Upper lobe of left lung (tissue), 6 donors: ENCODE results near the gene ILF2. TPM values are rescaled to one million over a fixed set of nuclear protein-coding genes. Genes with fewer than 3 reads are reported as not detected.

ENCODE experiments used
- ATAC-seq, 2 donors: fragments of 200-7000 bp; cut with Tn5 transposase; one replicate each; pipeline ENCODE4 v1.9.1; 2022; ENCODE audit warnings: mild to moderate bottlenecking in 2 of 2, moderate library complexity in 2 of 2; ENCODE audit not compliant: low FRiP score in 2 of 2
- DNase-seq, 2 donors: peaks; one replicate each; pipeline ENCODE4 v3.0.0-alpha.2; 2019 to 2020
- H3K27ac ChIP-seq, 4 donors: fragments of 200-600 bp; sonication (generic); one replicate each; pipeline ENCODE4 v1.5.1; 2016 to 2019
- H3K27me3 ChIP-seq, 4 donors: fragments of 200-600 bp; sonication (generic); one replicate each; pipeline ENCODE4 v1.5.1; 2017 to 2019
- H3K36me3 ChIP-seq, 4 donors: fragments of 200-600 bp; sonication (generic); one replicate each; pipeline ENCODE4 v1.5.1; 2016 to 2019
- H3K4me1 ChIP-seq, 4 donors: fragments of 200-600 bp; sonication (generic); one replicate each; pipeline ENCODE4 v1.5.1; 2018 to 2019
- H3K4me3 ChIP-seq, 4 donors: fragments of 200-600 bp; sonication (generic); one replicate each; pipeline ENCODE4 v1.5.1; 2017 to 2019; ENCODE audit warnings: mild to moderate bottlenecking in 2 of 4, moderate library complexity in 1 of 4
- H3K9me3 ChIP-seq, 4 donors: fragments of 200-600 bp; sonication (generic); one replicate each; pipeline ENCODE4 v1.5.1; 2018 to 2019
- CTCF ChIP-seq, 6 experiments: fragments of 450-650 bp in 4 of 6; fragments of 200-600 bp in 2 of 6; sonication (generic) in 2 of 6; IDR thresholded peaks; one replicate each; pipeline ENCODE4 v1.5.1; 2016 to 2019; ENCODE audit warnings: antibody characterized with exemption in 6 of 6
- EP300 ChIP-seq, 4 donors: sonication (generic); formaldehyde crosslinking; IDR thresholded peaks; one replicate each; pipeline ENCODE4 v1.5.1; 2017; ENCODE audit warnings: antibody characterized with exemption in 4 of 4, control low read depth in 2 of 4
- POLR2A ChIP-seq, 4 donors: fragments of 450-650 bp; IDR thresholded peaks; one replicate each; pipeline ENCODE4 v1.5.1; 2016 to 2017; ENCODE audit warnings: antibody characterized with exemption in 4 of 4, mild to moderate bottlenecking in 2 of 4
- POLR2AphosphoS5 ChIP-seq, 2 donors: sonication (generic); formaldehyde crosslinking; IDR thresholded peaks; one replicate each; pipeline ENCODE4 v1.5.1; 2017; ENCODE audit warnings: antibody characterized with exemption in 2 of 2
- WGBS, 2 donors: methylation state at CpG; one replicate each; pipeline ENCODE4 v1.1.5; 2017 to 2018; 5-methylcytosine and 5-hydroxymethylcytosine counted together
- total RNA-seq, 6 donors: library from RNA; depleted of rRNA in 4 of 6; stranded (reverse); fragments of >200 nt in 4 of 6; gene quantifications; one replicate each; pipeline versions ENCODE4 v1.1.0 to v1.2.1, GENCODE V29; 2016 to 2021
- donor health status: DM: no; HTN: no; CAD: no; lungs with moderate emphysema.
- donor health status: DM: no; HTN: yes; CAD: no; lungs with severe emphysema.

The ILF2 gene
- total RNA-seq, 6 donors from 2014 or later, result 21.0 to 120 (median 75.8) TPM

GRCh38 chr1:153626477-153626903 is 44.3 kb downstream of the ILF2 start:
- DNase-seq (no peak), ATAC-seq (no peak)
- no peaks in the 10 kb centered on the region for H3K9me3 ChIP-seq
- no peak for TF ChIP-seq POLR2AphosphoS5 (IDR thresholded peaks at IDR 0.05)
- no peak for TF ChIP-seq CTCF (IDR thresholded peaks at IDR 0.05)
- no peak for TF ChIP-seq EP300 (IDR thresholded peaks at IDR 0.05)
- no peak for TF ChIP-seq POLR2A (IDR thresholded peaks at IDR 0.05)
- H3K36me3 ChIP-seq, result peaks cover 0 to 9% (median 1%) of the 10 kb centered on the region in 4 donors
- H3K27ac ChIP-seq, result peak overlapping the region; percentile 86 to 95 (median 95)
- peak overlapping the region; percentile 24 to 66 (median 46) for H3K4me3 ChIP-seq
- H3K4me1 ChIP-seq, result peaks cover 38 to 69% (median 47%) of the 10 kb centered on the region in 4 donors
- H3K27me3 ChIP-seq, result no peaks in the 10 kb centered on the region
- WGBS, 2 donors, result 37 to 66% methylated on average over 3 of the region's 3 CpGs

- Histone ChIP-seq H3K27ac (peak overlapping the region in 3 of 4 donors; percentile 8 to 95 (median 95)), H3K27me3 (no peaks in the 10 kb centered on the region), H3K9me3 (no peaks in the 10 kb centered on the region), H3K36me3 (peaks cover 0 to 9% (median 2%) of the 10 kb centered on the region in 4 donors), H3K4me3 (peak overlapping the region in 1 of 4 donors; percentile 52), H3K4me1 (peaks cover 33 to 63% (median 45%) of the 10 kb centered on the region in 4 donors)
- no peak for TF ChIP-seq CTCF (IDR thresholded peaks at IDR 0.05)
- TF ChIP-seq EP300 (IDR thresholded peaks at IDR 0.05), result no peak
- TF ChIP-seq POLR2AphosphoS5 (IDR thresholded peaks at IDR 0.05), result no peak
- no peak for TF ChIP-seq POLR2A (IDR thresholded peaks at IDR 0.05)
- no peak for DNase-seq
- 84 to 88% methylated on average over 10 of the region's 10 CpGs for whole genome bisulfite sequencing, 2 donors
- ATAC-seq, result no peak
Measured at GRCh38 chr1:153624965-153625611, 45.7 kb downstream of the ILF2 start.

GRCh38 chr1:153623101-153623500 is 47.7 kb downstream of the ILF2 start:
- Histone ChIP-seq H3K36me3 (peaks cover 0 to 16% (median 7%) of the 10 kb centered on the region in 4 donors), H3K9me3 (no peaks in the 10 kb centered on the region), H3K4me1 (peaks cover 28 to 44% (median 41%) of the 10 kb centered on the region in 4 donors), H3K27ac (peak overlapping the region in 1 of 4 donors; percentile 95), H3K27me3 (no peaks in the 10 kb centered on the region), H3K4me3 (no peak overlapping the region)
- TF ChIP-seq EP300 (IDR thresholded peaks at IDR 0.05) (no peak), POLR2A (IDR thresholded peaks at IDR 0.05) (peak in 1 of 4 donors; percentile 27), POLR2AphosphoS5 (IDR thresholded peaks at IDR 0.05) (no peak)
- WGBS, 2 donors, result 71 to 77% methylated on average over 7 of the region's 7 CpGs
- ATAC-seq (peak in 1 of 2 donors; percentile 37), DNase-seq (no peak)

GRCh38 chr1:153619171-153619570 is 51.6 kb downstream of the ILF2 start:
- Histone ChIP-seq H3K9me3 (no peaks in the 10 kb centered on the region), H3K4me1 (peaks cover 25 to 39% (median 36%) of the 10 kb centered on the region in 4 donors), H3K4me3 (no peak overlapping the region), H3K27ac (no peak overlapping the region), H3K36me3 (peaks cover 0 to 16% (median 6%) of the 10 kb centered on the region in 4 donors), H3K27me3 (no peaks in the 10 kb centered on the region)
- DNase-seq, result no peak
- no peak for ATAC-seq
- TF ChIP-seq CTCF (IDR thresholded peaks at IDR 0.05), result no peak
- TF ChIP-seq POLR2AphosphoS5 (IDR thresholded peaks at IDR 0.05), result no peak
- no peak for TF ChIP-seq POLR2A (IDR thresholded peaks at IDR 0.05)
- no peak for TF ChIP-seq EP300 (IDR thresholded peaks at IDR 0.05)
- WGBS, 2 donors, result 74 to 96% methylated on average over 6 of the region's 6 CpGs

- peaks cover 0 to 11% (median 6%) of the 10 kb centered on the region in 4 donors for H3K36me3 ChIP-seq
- 21 to 35% methylated on average over 2 to 4 of the region's 6 CpGs for WGBS, 2 donors
- H3K4me1 ChIP-seq, result peaks cover 20 to 47% (median 37%) of the 10 kb centered on the region in 4 donors
- H3K27me3 ChIP-seq, result no peaks in the 10 kb centered on the region
- peak in 1 of 2 donors; percentile 90 for ATAC-seq
- no peak overlapping the region for H3K4me3 ChIP-seq
- H3K9me3 ChIP-seq, result no peaks in the 10 kb centered on the region
- DNase-seq, result peak in 1 of 2 donors; percentile 86
- peak overlapping the region in 3 of 4 donors; percentile 73 to 86 (median 80) for H3K27ac ChIP-seq
- TF ChIP-seq CTCF (IDR thresholded peaks at IDR 0.05), result peak in 5 of 6 experiments; percentile 50 to 95 (median 78)
- peak; percentile 50 to 61 for TF ChIP-seq POLR2AphosphoS5 (IDR thresholded peaks at IDR 0.05)
- TF ChIP-seq POLR2A (IDR thresholded peaks at IDR 0.05), result no peak
Measured at GRCh38 chr1:153617663-153618062, 53.1 kb downstream of the ILF2 start.
